Measurements from ENCODE around the gene SLC45A1.
A peak's percentile ranks its signal among the peaks of the same experiment; 100 is the strongest.
"Not testable (repeated sequence)": the region's sequence is repeated elsewhere in the genome, so short reads cannot be mapped to it uniquely, and the experiment has no call there.

Gene SLC45A1

GRCh38 chr1:8371372-8371991 is 53.6 kb downstream of the SLC45A1 start:
- DNase-seq = no peak

- DNase-seq = no peak
Measured at GRCh38 chr1:8373125-8373524, 55.2 kb downstream of the SLC45A1 start.

GRCh38 chr1:8373581-8374241 is 55.8 kb downstream of the SLC45A1 start:
- DNase-seq = peak; percentile 73

- no peak for DNase-seq
Measured at GRCh38 chr1:8374356-8374755, 56.4 kb downstream of the SLC45A1 start.

- DNase-seq = peak; percentile 50
Measured at GRCh38 chr1:8374812-8375211, 56.9 kb downstream of the SLC45A1 start.

GRCh38 chr1:8376358-8376840 is 58.5 kb downstream of the SLC45A1 start:
- no peak for DNase-seq

GRCh38 chr1:8377271-8377981 is 59.5 kb downstream of the SLC45A1 start:
- DNase-seq = no peak

- DNase-seq = peak; percentile 33
Measured at GRCh38 chr1:8378178-8378577, 60.3 kb downstream of the SLC45A1 start.

GRCh38 chr1:8378981-8379470 is 61.1 kb downstream of the SLC45A1 start:
- DNase-seq = no peak

- DNase-seq = no peak
Measured at GRCh38 chr1:8379513-8380186, 61.7 kb downstream of the SLC45A1 start.

- DNase-seq = not testable (repeated sequence)
Measured at GRCh38 chr1:8380310-8380709, 62.4 kb downstream of the SLC45A1 start.

GRCh38 chr1:8381618-8382017 is 63.7 kb downstream of the SLC45A1 start:
- no peak for DNase-seq

- no peak for DNase-seq
Measured at GRCh38 chr1:8382051-8382505, 64.2 kb downstream of the SLC45A1 start.

GRCh38 chr1:8382608-8383505 is 64.9 kb downstream of the SLC45A1 start:
- DNase-seq = no peak

- DNase-seq = peak; percentile 50
Measured at GRCh38 chr1:8384088-8384487, 66.2 kb downstream of the SLC45A1 start.

- DNase-seq = peak; percentile 49
Measured at GRCh38 chr1:8384577-8384976, 66.7 kb downstream of the SLC45A1 start.

GRCh38 chr1:8386247-8386646 is 68.3 kb downstream of the SLC45A1 start:
- no peak for DNase-seq

GRCh38 chr1:8388732-8389562 is 71.0 kb downstream of the SLC45A1 start:
- no peak for DNase-seq

GRCh38 chr1:8389958-8390535 is 72.1 kb downstream of the SLC45A1 start:
- DNase-seq = no peak

GRCh38 chr1:8390707-8391106 is 72.8 kb downstream of the SLC45A1 start:
- DNase-seq = no peak

- DNase-seq = no peak
Measured at GRCh38 chr1:8392522-8392921, 74.6 kb downstream of the SLC45A1 start.

All from HCEC 1CT (cell line).